Measurements from ENCODE around the gene CD52.
"Not testable (repeated sequence)": the region's sequence is repeated elsewhere in the genome, so short reads cannot be mapped to it uniquely, and the experiment has no call there.

CD52 gene

DNA sequence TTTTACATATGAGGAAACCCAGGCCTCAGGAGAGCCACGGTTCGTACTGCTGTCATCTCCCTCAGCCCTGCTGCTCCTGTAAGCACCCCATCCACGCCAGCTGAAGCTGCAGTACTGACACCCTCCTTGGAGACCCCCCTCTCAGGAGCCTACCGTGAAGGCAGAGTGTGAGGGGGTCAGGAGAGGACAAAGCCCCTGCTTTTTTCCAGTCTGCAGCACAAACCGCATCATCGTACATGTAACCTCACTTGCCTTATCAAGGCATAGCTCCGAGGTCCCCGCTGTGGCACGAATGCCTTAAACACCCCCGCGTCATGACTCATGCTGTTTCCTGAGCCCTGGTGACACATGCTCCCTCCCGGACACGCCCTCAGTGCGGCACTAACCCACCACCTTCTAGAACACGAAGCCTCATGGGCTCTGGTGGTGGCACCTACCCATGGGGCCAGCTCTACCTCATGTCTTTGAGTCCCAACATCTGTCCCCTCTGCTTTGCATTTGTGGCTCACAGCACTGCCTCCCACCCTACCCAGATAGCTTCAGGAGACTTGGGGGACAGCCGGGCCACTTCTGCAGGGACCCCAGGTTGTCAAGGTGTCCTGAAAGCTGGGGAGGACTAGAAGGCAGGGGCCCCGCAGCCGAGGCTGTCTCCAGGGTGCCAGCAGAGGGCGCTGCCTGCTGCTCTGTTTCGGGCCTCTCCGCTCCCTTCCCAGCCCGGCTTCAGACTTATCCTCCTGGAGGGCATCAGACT lies 33.0 kb upstream of the CD52 start:
- DNase-seq (ENCODE audit: low spot score): peak; percentile 96

- peak; percentile 42 for DNase-seq (ENCODE audit: low spot score)
Observed at GRCh38 chr1:26285366-26286063, 32.2 kb upstream of the CD52 start.

DNA sequence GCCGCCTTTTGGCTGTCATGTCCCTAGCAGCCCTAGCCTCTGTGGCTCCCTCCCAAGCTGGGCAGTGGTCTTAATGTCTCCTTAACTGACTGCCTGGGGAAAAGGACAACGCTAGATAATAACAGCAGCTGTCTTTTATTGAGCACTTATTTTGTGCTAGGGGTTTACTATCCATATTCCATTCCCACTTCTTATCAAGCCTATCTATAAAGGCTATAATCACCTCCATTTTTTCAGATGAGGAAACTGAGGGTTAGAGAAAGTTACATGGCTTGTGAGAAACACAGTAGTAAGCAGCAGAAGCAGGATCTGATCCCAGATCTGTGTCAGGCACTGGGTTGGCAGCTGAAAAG lies 31.7 kb upstream of the CD52 start:
- no peak for DNase-seq (ENCODE audit: low spot score)

GRCh38 chr1:26287033-26287711 lies 30.6 kb upstream of the CD52 start:
- no peak for DNase-seq (ENCODE audit: low spot score)

DNA sequence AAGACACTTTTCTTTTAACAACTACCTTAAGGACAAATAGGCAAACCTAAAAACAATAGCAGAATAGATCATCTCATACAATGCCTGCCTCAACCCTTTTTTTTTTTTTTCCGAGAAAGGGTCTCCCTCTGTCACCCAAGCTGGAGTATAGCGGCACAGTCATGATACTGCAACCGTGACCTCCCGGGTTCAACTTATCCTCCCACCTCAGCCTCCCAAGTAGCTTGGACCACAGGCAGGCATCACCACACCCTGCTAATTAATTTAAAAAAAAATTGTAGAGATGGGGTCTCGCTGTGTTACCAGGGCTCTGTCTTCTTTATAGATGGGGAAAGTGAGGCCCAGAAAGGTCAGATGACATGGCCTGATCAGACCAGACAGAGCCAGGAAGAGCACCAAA lies 29.9 kb upstream of the CD52 start:
- DNase-seq (ENCODE audit: low spot score): no peak

GRCh38 chr1:26288311-26288941 lies 29.3 kb upstream of the CD52 start:
- no peak for DNase-seq (ENCODE audit: low spot score)

DNA sequence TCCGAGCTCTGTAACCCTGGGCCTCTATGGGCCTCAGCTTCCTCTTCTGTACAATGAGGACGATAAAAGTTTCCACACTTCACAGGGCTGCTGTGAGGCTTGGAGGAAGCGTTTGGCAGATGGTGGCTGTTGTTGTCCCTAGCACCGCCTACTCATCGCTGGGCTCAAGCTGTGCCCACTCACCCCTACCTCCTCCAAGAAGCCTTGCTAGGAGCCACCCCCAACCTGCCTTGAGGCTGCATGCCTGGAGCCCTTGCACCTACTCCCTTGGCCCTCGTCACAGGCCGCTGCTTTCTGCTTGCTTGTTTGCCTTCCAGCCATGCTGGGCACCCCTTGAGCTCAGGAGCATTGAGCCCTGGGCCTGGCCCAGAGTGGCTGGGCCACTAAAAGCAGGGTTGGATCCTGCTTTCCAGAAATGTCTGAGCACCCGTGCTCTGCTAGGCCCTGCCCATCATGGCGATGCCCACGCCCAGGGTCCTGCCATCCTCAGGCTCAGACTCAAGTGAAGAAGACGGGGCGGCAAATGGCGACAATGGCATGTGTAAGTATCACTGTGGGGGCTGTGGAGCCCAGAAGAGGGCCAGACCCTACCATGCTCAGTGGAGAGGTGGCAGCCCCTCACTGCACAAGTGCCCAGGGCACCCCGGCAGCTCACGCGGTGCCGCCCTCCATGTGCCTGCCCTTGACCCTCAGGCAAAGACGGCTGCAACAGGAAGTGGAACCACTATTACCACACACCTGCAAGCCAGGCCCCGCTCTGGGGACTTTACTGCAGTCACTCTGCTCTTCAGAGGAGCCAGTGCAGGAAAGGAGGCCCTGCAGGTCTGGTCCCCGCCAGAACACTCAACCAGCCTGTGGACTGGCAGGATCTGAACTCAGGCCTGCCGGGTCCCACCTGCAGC lies 28.3 kb upstream of the CD52 start:
- DNase-seq (ENCODE audit: low spot score): no peak

DNA sequence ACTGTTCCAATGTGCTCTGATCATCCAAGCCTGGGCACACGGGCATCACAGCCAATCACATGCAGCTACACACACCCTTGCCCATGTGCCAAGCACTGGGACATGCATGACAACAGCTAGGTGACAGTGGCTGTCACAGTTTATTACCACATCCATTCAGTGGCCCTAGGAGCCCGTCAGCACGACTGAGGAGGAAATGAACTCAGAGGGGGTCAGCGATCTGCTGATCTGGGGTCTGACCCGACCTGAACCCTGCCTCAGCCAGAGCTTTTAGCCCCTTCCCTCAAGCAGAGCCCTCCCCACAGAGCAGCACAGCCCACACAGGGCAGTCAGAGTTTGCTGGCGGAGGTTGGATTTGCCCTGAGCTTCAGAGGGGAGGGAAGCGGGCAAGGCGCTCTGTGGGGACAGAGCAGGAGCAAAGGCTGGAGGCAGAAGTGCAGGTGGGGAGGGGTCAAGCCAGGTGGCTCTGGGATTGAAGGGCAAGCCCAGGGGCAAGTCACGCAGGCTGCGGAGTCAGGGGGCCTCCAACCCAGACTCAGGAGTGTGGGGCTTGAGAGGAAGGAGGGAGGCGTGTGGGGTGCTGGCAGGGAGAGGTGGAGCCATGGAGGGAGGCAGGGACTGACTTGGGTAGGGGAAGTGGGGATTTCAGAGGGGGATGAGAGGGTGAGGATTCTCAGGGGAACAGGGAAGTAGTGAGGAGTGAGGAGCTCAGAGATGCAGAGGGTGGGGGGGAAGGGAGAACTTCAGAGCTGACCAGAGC lies 27.5 kb upstream of the CD52 start:
- no peak for DNase-seq (ENCODE audit: low spot score)

- no peak for DNase-seq (ENCODE audit: low spot score)
Observed at GRCh38 chr1:26290882-26291261, 26.9 kb upstream of the CD52 start.

DNA sequence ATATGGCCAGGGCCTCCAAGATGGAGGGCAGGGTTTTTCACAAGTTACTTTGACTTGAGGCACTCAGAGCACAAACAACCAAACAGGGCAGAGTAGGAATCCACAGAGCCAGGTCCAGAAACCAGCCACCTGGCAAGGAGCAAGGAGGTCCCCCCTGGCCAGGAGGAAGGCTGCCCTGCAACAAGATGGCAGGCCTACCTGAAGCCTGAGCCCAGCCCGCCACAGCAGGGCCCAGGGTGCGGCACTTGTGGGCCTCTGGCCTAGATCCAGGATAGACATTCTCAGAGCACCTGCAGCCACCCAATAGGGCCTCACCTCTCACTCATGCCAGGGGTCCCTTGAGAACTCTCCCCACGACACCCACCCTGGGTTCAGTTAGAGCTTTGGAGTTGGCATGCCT lies 26.3 kb upstream of the CD52 start:
- DNase-seq (ENCODE audit: low spot score): no peak

DNA sequence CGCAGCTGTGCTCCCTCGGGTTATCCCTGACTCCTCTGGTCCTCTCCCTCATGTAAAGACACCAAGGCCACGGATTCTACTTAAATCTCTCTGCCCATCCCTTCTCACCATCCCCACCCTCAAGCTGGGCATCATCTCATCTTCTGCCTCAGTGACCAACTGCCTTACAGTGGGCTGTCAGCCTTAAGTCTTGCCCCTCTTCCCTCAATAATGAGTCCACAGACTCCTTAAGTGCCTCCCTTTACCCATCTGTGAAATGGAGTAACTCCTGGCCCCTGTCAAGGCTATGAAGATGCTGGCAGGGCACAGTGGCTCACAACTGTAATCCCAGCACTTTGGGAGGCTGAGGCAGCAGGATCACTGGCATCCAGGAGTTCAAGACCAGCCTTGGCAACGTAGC lies 25.8 kb upstream of the CD52 start:
- DNase-seq (ENCODE audit: low spot score): no peak

- DNase-seq (ENCODE audit: low spot score): not testable (repeated sequence)
Observed at GRCh38 chr1:26292735-26293134, 25.0 kb upstream of the CD52 start.

DNA sequence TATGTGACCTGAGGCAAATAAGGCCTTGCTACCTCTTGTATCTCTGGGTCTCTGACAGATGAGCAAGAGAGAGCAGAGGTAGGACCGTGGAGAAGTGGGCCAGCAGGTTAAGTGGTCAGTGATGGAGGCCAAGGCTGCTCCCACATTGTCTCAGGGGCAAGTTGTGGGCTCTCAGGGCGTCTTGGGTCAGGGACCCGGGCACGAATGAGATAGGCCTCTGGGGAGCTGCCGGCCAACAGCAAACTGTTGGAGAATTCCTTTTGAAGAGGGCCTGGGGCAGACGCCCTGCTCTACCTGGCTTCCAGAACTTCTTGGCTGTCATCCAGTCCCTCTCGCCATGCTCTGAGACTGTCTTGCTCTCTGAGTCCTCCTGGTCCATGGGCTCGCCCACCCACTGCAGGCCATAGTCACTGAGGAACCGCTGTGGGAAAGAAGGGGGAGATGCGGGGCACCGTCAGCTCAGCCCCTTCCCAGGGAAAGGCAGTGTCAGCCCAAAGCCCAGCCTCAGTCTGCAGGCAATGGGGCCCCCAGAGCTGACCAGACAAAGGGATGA lies 23.8 kb upstream of the CD52 start:
- no peak for DNase-seq (ENCODE audit: low spot score)

- DNase-seq (ENCODE audit: low spot score): no peak
Observed at GRCh38 chr1:26295194-26296138, 22.3 kb upstream of the CD52 start.

DNA sequence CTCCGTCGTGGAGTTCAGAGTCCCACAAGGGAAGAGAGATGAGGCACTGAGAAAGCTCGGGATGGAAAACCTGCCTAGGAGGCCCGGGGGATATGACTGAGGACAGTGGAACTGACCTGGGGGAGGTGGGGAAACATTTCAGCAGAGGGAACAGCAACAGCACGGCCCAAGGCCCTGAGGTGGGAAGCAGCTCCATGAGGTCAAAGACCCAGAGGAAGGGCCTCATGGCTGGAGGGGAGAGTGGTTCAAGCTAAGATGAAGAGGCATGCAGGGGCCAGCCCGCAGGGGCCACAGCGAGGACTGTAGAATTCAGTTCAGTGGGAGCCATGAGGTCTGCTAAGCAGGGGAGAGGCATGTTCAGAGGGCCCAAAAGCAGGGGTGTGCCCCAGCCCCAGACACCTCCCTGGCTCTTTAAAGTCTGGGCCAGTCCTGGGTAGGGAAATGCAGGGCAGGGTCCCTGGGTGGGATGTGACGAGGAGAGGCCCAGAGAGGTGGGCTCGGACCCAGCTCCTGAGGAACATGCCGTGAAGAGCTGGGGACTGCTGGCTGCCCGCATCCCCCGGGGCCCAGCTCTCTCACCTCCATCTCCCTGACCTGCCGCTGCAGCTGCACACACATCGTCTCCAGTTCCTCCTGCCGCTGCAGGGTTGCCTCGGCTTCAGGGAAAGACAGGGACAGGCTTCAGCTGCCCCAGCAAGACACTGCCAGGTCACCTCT lies 21.3 kb upstream of the CD52 start:
- no peak for DNase-seq (ENCODE audit: low spot score)

DNA sequence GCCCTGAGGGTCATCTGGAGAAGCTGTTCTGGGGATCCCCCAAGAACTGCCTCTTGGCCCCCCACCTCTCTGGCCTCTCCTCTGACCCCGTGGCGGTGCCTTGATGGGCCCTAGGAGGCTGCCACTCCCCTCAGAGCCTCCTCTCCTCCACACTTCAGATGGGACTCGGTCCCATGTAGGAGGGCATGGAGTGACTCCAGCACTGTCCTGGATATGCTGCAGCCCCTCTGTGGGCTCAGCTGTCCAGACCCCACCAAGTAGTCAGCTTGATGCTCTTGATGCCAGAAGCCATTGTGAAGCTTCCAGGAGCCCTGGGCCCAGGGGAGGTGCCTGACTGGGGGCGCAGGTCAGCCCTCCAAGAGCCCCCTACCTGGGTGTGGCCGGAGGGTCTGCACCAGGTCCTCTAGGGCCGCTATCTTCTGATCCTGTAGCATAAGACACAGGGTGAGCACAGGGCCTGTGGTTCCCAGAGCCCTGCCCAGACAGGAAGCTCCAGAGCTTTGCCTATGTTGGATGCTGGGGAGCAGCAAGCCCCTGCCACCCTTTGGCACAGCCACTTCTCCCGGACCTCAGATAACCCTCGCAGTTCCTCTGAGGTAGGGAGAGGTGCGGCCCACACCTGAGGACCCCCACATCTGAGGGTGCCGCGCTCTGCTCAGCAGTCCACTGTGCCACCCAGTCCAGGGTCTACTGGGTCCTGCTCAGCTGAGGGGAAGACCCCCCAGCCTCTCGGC lies 20.5 kb upstream of the CD52 start:
- DNase-seq (ENCODE audit: low spot score): no peak

DNA sequence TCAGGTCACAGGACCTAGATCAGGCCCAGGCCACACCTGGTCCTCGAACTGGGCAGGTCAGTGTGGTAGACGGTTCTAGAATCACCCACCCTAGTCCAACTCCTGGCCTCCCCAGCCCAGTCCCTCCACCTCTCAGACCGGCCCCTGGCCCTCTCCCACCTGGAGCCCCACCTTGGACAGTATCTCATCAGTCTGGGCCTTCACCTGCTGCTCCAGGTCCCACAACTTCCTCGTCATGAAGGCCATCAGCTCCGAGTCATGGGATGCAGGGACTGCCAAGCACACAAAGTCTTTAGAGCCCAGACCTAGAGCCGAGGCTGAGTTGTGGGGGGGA lies 20.0 kb upstream of the CD52 start:
- DNase-seq (ENCODE audit: low spot score): no peak

- no peak for DNase-seq (ENCODE audit: low spot score)
Observed at GRCh38 chr1:26300578-26301275, 17.0 kb upstream of the CD52 start.

Data from SW480 (cell line).